Left ventricle myocardium inferior (tissue), 1 donor: ENCODE data around the gene MRPL46. TPM values are rescaled to one million over a fixed set of nuclear protein-coding genes. Genes with fewer than 3 reads are reported as not detected.
A peak's percentile ranks its signal among the peaks of the same experiment; 100 is the strongest.

Source experiments
- DNase-seq: peaks from one replicate; pipeline ENCODE4 v3.0.0-alpha.2; 2020
- H3K27ac ChIP-seq: fragments of 200-600 bp; replicated peaks from 2 replicates; pipeline ENCODE4 v1.8.0; 2021
- H3K27me3 ChIP-seq: fragments of 200-600 bp; 2 replicates; pipeline ENCODE4 v1.8.0; 2021; ENCODE audit warnings: low read depth
- H3K36me3 ChIP-seq: fragments of 200-600 bp; 2 replicates; pipeline ENCODE4 v1.8.0; 2021
- H3K4me1 ChIP-seq: fragments of 200-600 bp; 2 replicates; pipeline ENCODE4 v1.8.0; 2021
- H3K4me3 ChIP-seq: fragments of 200-600 bp; 2 replicates; pipeline ENCODE4 v1.8.0; 2021; ENCODE audit warnings: mild to moderate bottlenecking, moderate library complexity
- H3K9me3 ChIP-seq: fragments of 200-600 bp; replicated peaks from 2 replicates; pipeline ENCODE4 v1.8.0; 2021
- intact Hi-C: fragments of 100-400 bp; cut with micrococcal nuclease; formaldehyde crosslinking; loops from one replicate; pipeline ENCODE4 v1.11.0; 2022
- total RNA-seq: library from RNA; stranded (reverse); fragmentation: NEBNext Ultra II Directional; extraction: Animal tissue kit (Norgen Biotek cat#: 25700); gene quantifications from one replicate; pipeline ENCODE4 v1.2.1, GENCODE V29; 2021
- TF ChIP-seq, protein P1 (sequence below): fragments of 200-600 bp; IDR thresholded peaks from 2 replicates; pipeline ENCODE4 v1.8.0; 2021; ENCODE audit warnings: antibody characterized with exemption, mild to moderate bottlenecking, borderline replicate concordance
- donor health status: DM: no; HTN: yes; CAD: no; lungs with severe emphysema.

Gene MRPL46
- total RNA-seq, 1 donor from 2014 or later, result 80.8 TPM

DNA sequence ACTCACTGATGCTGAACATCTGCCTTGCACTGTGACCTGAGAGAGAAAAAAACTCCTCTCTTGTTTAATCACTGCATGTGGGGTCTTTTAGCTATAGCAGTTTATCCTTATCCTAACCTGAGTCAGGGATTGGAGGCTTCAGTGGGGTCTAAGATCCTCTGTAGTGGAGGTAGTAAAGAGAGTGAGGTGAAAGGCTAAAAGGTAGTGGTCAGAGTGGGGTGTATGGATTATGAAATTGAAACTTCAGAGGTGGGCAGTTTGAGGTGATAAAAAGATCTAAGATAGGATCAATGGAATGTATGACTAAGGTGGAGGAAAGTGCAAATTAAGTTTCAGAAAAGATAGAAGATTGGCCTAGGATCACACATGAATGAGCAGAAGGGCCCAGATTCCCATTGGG is 42.8 kb upstream of the MRPL46 start:
- DNase-seq, result no peak
- intact Hi-C loops, result no loop called here
- TF ChIP-seq, protein P1, sequence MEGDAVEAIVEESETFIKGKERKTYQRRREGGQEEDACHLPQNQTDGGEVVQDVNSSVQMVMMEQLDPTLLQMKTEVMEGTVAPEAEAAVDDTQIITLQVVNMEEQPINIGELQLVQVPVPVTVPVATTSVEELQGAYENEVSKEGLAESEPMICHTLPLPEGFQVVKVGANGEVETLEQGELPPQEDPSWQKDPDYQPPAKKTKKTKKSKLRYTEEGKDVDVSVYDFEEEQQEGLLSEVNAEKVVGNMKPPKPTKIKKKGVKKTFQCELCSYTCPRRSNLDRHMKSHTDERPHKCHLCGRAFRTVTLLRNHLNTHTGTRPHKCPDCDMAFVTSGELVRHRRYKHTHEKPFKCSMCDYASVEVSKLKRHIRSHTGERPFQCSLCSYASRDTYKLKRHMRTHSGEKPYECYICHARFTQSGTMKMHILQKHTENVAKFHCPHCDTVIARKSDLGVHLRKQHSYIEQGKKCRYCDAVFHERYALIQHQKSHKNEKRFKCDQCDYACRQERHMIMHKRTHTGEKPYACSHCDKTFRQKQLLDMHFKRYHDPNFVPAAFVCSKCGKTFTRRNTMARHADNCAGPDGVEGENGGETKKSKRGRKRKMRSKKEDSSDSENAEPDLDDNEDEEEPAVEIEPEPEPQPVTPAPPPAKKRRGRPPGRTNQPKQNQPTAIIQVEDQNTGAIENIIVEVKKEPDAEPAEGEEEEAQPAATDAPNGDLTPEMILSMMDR, result no peak
- no peak overlapping the region for H3K27ac ChIP-seq
- no peak overlapping the region for H3K4me3 ChIP-seq
- H3K9me3 ChIP-seq, result no peaks in the 10 kb centered on the region
- no peaks in the 10 kb centered on the region for H3K27me3 ChIP-seq
- peaks cover 8% of the 10 kb centered on the region for H3K4me1 ChIP-seq
- H3K36me3 ChIP-seq, result peaks cover 72% of the 10 kb centered on the region

DNA sequence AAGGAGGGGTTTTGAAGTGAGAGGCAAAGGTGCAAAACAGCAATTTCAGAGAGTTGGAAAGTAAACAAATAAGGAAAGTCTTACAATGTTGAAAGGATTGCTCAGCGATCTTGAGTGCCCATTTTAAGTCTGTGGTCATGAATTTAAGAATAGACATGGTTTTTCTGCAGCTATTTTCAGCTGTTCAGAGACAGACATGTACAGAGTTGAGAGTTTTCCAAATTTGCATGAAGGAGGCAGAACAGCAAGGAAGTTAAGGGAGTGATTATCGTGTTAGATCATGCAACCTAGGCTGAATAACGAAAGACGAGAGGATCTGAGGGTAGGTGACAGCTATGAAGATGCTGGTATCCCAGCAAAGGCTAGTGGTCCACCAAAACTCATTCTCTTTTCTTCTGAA is 42.1 kb upstream of the MRPL46 start:
- Histone ChIP-seq H3K9me3 (no peaks in the 10 kb centered on the region), H3K36me3 (peaks cover 71% of the 10 kb centered on the region), H3K4me1 (peaks cover 8% of the 10 kb centered on the region), H3K27ac (no peak overlapping the region), H3K4me3 (no peak overlapping the region), H3K27me3 (no peaks in the 10 kb centered on the region)
- no peak for DNase-seq
- TF ChIP-seq, protein P1, result no peak
- intact Hi-C loops, result no loop called here

DNA sequence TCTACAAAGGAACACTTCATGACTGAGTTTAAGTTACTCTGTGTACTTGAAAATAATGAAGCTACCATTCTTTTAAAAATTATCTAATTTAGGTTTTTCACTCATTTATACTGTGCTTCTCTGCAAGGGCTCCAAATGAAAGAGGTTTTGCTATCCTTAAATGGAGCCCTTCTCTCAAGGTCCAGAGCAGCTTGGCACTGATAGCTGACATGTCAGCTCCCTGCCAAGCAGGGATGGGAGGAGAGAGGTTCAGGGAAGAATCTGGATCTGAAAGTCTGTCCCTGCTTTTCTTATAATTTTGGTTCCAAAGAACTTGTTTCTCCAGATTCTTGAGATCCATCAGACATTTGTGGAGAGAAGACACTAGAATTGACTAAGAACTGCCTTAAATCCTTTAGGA is 39.4 kb upstream of the MRPL46 start:
- Histone ChIP-seq H3K27ac (peak overlapping the region; percentile 17), H3K9me3 (no peaks in the 10 kb centered on the region), H3K27me3 (no peaks in the 10 kb centered on the region), H3K4me1 (peaks cover 8% of the 10 kb centered on the region), H3K36me3 (peaks cover 74% of the 10 kb centered on the region), H3K4me3 (no peak overlapping the region)
- DNase-seq, result no peak
- TF ChIP-seq, protein P1, result no peak
- intact Hi-C loops, result no loop called here

DNA sequence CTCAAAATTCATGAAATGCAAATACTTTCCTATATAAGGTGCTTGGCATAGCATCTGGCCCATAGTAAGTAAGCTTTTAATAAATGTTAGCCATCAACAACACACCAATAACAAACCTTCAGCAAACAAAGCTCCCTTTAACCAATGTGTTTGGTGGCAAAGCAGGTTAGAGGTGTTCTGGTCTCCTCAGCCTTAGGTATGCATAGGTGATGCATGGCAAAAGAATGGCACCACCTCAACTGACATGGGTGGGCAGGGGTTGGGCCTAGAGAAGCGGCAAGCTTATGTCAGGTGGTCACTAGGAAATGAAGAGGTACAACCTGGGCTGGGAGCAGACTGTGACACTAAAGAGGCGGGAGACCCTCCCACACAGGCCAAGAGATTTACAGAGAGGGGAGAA is 38.5 kb upstream of the MRPL46 start:
- TF ChIP-seq, protein P1, result no peak
- no peaks in the 10 kb centered on the region for H3K9me3 ChIP-seq
- H3K27me3 ChIP-seq, result no peaks in the 10 kb centered on the region
- H3K27ac ChIP-seq, result no peak overlapping the region
- intact Hi-C loops, result no loop called here
- DNase-seq, result no peak
- H3K4me1 ChIP-seq, result peaks cover 8% of the 10 kb centered on the region
- no peak overlapping the region for H3K4me3 ChIP-seq
- peaks cover 65% of the 10 kb centered on the region for H3K36me3 ChIP-seq

DNA sequence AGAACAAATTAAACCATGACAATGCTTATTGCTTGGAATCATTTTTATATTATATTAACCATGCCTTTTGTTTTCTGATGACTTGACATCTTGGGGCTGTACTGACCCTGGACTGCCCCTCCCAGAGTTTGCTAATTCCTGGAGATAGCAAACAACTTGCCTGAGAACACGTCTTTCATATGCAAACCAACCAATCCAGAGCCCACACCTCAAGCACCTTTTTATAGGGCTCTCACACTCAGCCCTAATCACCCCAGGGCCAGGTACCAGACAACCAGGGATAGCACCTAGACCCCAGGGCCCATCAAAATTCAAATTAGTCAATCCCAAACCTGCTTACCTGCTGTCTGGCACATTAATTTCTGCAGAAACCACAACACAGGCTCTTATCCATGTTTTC is 37.3 kb upstream of the MRPL46 start:
- no peak overlapping the region for H3K27ac ChIP-seq
- TF ChIP-seq, protein P1, result no peak
- H3K4me1 ChIP-seq, result peaks cover 13% of the 10 kb centered on the region
- peaks cover 54% of the 10 kb centered on the region for H3K36me3 ChIP-seq
- no peaks in the 10 kb centered on the region for H3K27me3 ChIP-seq
- no peak overlapping the region for H3K4me3 ChIP-seq
- intact Hi-C loops, result no loop called here
- DNase-seq, result no peak
- H3K9me3 ChIP-seq, result no peaks in the 10 kb centered on the region

DNA sequence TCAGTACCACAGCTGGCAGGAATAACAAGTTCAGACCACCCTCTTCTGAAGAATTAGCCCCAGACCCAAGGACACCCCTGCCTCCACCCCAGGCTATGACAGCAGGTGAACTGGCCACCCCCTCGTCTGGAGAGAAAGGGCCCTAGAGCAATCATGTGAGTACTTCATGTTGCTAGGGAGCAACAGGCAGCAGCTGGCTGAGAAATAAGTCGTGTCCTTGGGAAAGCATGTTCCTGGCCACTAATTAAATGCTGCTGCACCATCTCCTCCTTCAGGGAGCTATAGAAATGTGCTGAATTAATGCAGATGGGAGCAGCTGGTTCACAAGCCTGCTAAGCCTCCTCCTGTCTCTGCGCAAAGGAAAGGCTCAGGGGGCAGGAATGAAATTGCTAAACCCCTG is 31.8 kb upstream of the MRPL46 start:
- peak overlapping the region; percentile 33 for H3K4me3 ChIP-seq
- TF ChIP-seq, protein P1, result no peak
- peak; percentile 28 for DNase-seq
- H3K27me3 ChIP-seq, result no peaks in the 10 kb centered on the region
- H3K36me3 ChIP-seq, result peaks cover 16% of the 10 kb centered on the region
- peaks cover 47% of the 10 kb centered on the region for H3K4me1 ChIP-seq
- intact Hi-C loops, result no loop called here
- no peaks in the 10 kb centered on the region for H3K9me3 ChIP-seq
- H3K27ac ChIP-seq, result peak overlapping the region; percentile 85
